ENCODE measurements around the gene MBLAC1.

Gene MBLAC1

DNA sequence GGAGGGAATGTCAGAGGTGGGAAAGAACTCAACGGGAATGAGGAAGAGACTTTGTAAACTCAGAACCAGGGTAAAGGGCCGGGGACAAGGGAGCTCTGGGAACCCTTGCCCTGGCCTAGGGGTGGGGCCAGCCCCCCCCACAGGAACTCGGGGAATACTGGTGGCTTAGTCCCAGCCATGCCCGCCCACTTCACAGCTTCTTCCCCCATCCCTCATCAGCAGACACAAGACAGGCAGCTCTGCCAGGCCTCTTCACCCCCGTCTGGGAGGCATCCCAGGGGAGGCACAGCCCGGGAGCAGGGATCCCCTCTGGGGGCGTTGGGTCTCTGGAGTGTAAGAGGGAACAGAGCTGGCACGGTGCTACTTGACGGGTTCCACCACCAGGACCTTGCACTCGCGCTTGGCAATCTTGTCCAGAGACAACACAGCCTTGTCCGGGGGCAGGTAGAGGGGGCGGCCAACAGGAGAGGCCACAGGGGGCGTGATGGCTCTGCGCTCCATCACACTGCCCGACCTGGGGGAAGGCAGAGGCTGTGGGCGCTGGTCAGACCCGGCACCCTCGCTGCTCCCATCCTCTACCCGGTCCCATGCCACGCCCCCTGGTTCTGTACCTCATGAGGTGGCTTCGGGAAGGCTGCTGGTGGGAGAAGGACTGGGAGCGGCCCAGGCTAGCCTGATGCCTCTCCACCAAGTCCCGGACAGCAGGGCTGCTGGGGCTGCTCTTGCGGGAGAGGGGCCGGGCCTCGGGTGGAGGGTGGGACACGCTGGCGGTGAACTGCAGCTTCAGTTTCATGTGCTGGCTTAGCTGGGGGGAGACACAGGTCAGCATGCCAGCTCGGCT lies 28.1 kb downstream of the MBLAC1 start:
- no peak for DNase-seq

DNA sequence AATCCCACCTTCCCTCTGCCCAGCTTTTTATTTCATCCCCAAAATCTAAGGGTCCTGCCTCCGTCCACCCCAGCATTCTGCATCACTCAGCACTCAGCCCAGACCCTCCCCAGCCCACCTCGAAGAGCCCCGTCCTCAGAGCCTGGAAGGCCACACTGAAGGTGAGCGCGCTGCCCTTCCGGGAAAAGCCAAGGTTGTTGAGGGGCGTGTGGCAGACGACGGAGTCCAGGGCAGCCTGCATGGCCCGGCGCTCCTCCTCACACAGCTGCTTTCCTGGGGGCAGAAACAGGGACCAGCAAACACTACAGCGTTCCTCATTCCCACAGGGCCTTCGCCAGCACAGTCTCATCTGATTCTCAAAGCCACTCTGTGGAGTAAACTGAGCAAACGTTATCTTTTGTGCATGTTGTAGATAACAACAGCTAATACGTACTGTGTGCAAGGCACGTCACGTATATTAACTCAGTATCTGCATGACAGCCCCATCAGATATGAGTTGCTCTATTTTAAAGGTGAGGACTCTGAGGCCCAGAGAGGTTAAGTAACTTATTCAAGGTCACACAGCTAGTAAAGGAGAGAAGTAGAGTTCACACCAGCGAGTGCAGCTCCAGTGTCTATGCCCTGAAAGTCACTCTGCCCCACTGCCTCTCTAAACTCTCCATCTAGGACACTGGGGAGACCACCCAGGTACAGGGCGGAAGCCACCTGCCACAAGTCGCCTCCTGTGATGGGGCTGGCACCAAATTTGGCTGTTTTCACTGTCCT lies 29.0 kb downstream of the MBLAC1 start:
- DNase-seq = no peak

DNA sequence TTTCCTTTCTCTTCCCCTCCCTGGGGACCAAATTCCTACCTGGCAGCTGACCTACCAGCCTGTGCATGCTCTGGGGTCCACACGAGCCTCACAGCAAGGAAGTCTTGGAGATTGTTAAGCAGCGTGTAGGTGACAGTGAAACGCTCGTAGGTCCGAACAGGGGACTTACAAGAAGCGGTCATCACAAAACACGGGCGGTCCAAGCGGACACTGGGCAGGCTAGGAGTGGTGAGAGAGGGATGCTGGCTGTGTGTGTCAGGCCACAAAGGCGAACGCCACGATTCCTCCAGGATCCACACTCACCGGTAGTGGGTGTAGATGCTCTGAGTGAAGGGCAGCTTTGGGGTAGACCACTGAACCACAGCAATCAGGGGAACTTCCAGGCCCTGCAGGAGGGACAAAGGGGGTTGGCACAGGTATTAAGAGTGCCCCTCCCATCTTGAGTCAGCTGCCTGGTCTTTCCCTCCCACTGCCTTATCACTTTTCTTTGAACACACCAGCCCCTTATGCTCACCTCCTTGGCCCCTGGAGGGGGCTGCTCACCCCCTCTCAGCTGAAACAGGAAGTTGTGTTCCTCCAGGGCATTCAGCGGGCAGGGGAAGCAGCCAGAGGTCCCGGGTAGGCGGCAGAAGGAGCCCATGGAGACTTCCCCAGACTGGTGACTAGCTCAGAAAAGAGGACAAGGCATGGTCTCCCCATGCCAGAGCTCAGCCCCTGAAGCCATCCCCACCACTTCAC lies 29.7 kb downstream of the MBLAC1 start:
- no peak for DNase-seq

DNA sequence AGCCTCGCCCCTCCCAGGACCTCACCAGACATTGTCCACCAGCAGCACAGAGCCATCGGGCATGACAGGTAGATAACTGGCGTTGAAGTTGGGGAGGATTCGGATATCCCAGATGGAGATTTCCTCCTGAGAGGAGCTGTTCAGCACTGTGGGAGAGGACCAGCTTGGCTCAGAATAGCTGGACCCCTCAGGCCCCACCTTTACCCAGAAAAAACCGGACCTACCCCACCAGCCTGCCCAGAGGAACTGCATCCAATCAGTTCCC lies 30.2 kb downstream of the MBLAC1 start:
- no peak for DNase-seq

DNA sequence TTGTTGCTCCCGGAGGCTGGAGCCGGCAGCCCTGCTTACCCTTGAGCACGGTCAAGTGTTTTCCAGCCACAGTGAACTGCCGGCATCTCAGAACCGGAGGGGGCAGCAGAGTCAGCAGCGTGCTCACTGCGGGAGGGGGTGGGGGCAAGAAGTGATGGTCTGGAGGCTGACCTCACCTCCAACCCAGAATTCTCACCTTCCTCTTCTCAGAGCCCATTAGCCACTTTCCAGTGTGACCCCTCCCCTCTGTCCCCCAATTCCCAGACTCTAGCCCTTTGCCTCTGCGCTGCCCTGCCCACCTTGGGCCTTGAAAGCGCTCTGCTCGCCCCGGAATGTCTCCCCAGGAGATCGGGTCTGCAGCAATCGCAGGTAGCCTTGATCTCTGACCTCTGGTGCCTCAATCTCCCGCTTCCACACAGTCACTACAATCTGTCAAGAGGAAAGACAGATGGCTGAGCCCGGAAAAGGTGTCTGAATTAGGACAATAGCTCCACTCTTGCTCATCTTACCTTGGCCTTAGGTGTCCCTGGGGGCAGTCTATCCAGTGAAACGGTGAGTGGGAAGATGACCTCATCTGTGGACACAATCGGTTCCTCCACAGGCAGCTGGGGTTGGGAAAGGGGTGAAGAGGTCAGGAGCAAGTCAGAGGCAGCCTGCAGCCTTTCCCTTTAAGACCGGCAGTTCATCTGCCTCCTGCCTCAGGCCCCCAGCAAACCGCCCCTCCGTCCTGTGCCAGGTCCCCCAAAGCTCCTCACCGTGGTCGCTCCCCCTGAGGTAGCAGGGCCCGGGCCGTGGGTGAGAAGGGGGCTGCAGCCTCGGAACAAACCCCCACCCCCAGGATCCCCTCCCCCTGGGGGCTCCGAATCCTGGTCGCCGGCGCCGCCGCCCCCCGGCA lies 30.8 kb downstream of the MBLAC1 start:
- DNase-seq = no peak

DNA sequence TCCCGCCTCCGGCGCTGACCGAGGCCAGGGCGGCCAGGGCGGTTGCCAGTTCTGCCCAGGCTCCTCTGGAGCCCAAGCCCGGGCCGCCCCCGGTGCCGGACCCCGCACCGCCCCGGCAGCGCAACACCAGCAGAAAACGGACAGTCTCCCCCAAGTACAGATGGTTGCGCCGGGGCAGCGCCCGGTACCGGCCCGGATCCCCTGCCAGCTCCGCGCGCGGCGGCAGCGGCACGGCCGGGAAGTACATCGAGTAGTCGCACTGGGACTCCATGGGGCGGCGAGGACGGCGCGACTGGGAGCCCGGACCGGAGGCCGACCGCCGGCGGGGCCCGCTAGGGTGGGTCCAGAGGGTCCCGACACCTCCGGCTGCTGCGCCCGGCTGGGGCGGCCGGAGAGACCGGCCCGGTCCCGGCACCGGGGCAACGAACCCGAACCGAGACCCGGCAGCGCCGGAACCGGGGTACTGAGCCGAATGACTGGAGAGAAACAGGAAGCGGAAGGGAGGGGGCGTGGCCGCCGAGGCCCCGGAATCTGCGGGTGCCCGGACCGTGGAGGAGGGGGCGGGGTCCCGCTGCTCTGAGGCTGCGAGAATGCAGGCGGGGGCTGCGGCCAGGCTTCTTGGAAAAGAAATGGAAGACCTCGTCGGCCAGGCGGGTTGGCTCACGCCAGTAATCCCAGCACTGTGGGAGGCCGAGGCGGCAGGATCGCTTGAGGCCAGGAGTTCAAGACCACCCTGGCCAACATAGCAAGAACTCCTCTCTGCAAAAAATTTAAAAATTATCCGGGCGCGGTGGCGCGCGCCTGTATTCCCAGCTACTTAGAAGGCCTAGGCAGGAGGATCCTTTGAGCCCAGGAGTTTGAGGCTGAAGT lies 31.7 kb downstream of the MBLAC1 start, which contains the start of gene TRAPPC14:
Gene TRAPPC14 (minus strand): TSS at position 495 of the 870 bp plus-strand sequence. CDS start 224 bp downstream, at position 271.
- DNase-seq = peak; percentile 91

DNA sequence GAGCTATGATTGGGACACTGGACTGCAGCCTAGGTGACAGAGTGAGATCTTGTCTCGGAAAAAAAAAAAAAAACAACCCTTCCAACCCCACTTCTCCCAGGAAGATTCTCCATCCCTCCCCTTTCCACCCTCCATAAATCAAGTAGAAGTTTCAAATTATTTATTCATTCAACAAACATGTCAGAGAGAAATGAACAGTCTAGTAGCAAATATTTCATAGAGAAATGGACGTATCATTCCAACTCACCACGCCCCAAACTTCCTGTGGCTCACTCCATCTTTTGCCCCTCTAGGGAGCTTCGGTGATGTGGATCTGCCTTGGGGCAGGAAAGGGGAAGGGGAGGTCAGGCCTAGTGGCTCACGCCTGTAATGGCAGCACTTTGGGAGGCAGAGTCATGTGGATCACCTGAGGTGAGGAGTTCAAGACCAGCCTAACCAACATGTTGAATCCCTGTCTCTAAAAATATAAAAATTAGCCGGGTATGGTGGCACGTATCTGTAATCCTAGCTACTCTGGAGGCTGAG lies 32.4 kb downstream of the MBLAC1 start:
- DNase-seq = no peak

DNA sequence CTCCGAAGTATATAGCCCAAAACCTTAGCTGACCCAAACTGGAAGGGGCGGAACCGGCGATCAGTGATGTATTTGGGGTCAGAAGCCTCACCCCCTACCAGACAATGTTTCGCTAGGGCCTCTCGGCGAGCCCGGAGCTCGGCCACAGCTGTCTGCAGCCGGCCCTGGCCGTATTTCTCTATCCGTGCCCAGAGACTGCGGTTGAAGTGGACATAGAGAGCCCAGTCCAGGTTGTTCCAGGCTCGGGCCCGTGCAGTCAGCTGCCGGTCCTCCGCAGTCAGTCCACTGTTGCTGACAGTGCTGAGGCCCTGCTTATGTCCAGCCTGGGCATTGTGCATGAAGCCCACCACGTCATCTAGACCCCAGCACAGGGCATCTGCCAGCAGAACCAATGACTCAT lies 33.3 kb downstream of the MBLAC1 start:
- DNase-seq = no peak

DNA sequence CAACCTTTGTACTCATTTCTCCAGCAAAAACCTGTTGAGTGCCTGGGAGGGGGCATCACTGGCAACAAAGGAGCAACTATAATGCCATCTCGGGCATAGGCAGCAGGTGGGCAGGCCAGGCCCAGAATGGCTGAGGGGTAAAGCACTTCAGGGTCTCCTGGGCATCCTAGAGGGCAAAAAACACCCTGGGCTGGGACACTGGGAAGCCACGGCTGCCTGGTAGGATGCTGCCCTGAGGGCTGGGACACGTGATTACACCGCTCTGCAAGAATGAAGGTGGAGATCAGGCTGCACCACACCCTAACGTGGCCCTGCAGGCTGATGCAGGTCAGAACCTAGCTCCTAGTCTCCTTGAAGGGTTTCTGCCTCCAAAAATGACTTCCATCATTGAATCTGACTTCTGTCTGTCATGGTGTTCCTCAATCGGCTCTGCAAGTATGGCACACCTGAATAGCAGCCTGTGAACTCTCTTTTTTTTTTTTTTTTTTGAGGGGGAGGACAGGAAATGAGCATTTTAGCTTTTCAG lies 36.3 kb downstream of the MBLAC1 start:
- no peak for DNase-seq

DNA sequence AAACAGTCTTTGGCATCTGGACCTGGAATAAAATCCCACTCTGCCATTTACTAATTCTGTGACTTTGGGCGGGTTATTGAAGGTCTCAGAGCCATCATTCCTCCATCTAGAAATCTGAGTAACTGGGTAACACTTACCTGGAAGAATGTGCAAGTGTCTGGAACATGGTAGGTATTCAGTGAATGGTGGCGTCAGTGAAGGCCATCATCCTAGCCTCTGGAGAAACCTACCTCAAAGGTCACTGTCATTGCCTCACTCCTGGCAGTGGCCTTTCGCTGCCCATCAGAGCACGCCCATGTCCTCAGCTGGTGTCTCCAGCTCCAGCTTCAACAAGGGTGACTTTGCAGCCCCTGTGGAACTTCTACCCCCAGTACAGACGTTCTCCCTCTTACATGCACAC lies 37.1 kb downstream of the MBLAC1 start:
- no peak for DNase-seq

DNA sequence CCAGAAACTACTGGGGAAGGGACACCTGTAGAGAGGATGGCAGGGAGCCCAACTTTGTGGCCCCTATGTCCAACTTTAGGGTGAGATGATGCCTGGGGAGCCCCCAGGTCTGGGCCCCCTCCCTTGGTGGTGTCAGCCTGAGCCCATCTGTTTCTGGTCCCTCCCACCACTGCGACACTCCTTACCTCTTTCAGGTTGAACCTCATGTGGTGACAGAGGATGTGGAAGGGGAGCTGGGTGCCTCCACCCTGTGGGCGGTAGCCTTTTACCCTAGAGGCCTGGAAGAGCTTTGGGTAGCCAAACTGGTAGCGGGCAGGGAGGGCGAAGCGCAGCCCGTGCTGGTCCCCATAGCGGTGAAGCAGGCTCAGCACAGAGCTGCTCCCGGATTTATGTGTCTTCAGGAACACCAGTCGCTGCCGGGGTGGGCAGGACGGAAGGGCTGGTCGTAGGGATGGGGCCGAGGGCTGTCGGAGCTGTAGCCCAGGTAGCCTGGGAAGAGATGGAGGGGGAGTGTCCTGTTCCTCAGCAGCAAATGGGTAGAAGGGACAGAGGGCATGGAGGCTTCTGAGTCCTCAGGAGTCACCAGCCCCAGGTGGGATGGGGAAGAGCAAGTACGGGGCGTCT lies 39.7 kb downstream of the MBLAC1 start:
- DNase-seq = no peak

DNA sequence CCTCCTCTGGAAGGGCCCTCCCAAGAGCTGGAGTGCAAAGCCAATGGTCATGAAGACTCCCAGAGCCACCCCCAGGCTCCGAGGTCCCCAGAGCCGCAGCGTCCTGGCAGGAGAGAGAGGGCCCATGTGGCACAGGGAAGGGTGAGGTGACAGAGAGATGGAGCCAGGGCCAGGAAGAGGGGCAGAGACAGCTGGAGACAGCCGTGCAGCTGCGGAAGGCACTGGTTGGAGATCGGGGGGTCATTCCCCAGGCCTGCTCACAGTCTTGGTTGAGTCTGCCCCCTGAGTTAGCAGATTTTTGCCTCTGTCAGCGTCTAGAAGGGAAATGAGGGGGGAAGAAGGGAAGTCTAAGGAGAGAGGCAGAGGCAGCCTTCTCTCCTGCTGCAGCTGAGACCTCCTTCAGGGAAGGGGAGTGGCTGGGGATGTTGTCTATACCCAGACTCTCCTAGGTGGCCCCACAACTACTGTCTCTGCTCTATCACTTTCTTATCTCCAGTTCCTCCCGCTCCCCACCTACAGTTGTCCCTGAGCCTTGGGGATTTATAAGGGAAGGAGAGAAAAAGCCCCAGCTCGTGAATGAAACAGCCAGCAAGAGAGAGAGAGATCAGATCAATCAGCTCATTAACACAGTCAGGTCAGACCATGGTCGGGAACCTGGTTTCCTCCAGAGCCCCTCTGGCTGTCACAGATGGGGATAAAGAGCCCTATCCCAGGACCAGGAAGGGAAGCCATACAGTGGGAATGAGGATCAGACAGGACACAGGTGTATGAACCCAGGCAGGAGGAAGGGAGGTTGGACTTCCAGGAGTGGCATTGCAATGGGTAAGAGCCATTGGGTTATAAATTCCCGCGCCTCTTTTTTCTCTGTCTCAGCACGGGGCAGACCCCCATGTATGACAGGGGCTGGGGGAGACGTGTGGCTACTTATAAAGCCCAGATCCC lies 40.5 kb downstream of the MBLAC1 start:
- no peak for DNase-seq

DNA sequence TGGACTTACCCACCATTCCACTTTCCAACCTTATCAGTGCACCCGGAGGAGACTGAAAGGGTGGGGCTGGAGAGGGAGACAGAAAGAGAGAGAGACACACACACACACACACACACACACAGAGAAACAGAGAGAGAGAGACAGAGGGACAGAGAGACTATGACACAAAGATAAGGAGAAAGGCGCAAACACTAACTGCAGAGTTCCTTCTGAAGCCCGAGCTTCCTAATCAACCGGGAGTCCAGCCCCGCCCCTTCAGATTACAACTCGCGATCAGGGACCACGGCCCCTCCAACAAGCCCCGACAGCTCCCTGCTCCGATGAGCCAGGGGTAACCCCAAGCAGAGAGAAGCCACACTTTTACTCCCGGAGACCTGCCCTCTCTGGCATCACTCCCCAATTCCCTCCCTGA lies 41.2 kb downstream of the MBLAC1 start:
- no peak for DNase-seq

DNA sequence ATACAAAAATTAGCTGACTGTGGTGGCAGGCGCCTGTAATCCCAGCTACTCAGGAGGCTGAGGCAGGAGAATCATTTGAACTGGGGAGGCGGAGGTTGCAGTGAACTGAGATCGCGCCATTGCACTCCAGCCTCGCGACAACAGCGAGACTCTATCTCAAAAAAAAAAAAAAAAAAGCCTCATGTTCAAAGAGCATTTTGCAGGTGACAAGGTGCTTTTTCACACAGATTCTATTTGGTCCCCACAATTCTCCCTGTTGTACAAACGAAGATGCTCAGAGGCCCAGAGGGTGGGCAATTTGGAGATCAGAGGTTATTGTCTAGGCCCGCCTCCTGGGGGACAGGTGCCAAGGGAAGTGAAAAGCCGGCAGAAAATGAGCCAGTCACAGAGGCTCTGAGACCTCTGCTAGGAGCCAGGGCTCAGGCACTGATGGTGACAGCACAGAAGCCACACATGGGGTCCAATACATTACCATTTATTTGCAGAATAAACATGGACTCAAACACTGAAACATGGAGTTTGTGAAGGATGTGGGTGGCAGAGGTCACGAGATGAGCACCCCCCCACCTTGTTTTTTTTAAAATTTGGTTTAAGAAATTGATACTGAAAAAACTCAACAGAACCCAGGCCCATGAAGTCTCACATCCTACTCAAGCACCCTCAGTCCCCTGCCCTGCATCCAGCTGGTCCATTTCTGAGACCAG lies 42.5 kb downstream of the MBLAC1 start:
- DNase-seq = no peak

DNA sequence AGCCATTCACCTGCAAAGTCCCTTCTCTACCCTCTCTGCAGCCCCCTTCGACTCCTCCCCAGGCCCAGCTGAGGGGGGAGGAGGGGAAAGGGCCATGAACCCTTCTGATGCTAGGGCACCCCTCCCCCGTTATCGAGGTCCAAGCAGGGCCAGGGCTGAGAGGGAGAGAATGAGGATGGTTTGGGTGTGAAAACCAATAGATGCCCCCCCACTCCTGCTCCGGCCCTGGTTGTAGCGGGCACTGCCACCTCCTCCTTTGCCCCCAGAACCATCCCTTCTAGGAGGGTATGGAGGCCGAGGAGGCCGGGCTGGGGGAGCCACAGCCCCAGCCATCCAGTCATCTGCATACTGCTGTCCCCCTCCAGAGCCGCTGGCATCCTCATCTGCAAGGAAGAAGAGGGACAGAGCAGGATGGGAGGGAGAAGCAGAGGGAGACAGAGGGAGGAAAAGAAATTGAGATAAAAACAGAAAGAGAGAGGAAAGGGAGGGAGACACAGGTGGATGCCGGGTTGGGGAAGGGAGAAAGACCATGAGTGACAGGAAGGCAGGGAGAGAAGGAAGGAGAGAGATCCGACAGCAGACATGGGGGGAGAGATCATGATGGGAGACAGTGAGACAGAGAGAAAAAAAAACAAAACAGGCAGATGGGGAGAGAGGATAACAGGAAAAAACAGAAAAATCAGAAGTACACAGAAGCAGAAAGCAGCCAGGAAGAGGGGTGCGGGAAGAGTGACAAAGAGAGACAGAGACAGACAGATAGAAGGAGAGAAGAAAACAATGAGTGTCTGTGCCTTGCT lies 43.5 kb downstream of the MBLAC1 start:
- no peak for DNase-seq

DNA sequence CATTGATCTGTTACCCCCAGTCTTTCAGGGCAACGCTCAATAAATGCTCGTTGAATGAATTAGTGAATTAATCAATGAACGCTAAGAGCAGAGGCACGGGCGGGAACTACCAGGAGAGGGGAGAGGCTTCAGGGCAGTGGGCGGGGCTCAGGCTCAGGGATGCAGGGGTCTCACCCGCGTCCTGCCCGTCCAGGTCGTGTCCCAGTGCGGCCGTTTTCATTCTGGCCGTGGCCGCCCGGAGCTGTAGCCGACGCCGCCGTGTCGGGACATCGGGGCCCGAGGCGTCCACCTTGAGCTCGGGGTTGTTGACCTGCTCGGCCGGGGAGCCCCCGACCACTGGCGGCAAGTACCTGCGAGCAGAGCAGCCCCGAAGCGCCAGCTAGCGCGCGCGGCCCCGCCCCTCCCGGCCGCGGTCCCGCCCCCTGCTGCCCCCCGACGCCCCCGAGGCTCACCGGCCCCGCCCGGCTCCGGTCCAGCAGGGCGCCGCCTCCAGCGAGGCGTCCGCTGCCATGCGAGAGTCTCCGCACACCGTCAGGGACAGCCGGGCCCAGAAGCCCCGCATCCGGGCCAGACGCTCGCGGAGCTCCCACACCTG lies 44.4 kb downstream of the MBLAC1 start:
- DNase-seq = no peak

DNA sequence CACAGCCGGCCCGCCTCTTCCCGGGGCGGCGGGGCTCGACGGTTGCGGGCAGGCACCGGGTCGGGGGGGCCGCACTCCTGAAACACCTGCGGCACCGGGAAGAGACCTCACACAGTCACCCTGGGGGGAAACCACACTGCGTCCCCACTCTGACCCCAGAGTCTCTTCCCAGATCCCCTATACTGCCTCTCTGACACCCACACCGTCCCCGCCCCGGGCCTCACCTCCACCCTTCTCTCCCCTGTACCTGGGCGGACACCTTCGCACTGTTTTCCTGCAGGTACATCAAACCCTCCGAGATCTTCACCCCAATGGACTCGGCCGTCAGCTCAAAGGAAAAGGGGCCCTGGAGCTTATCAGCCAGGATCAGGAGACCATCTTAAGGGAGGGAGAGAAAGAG lies 45.1 kb downstream of the MBLAC1 start:
- no peak for DNase-seq
